Stomach (tissue), 9 donors: ENCODE results near the gene C1QTNF5. TPM values are rescaled to one million over a fixed set of nuclear protein-coding genes. Genes with fewer than 3 reads are reported as not detected.
A peak's percentile ranks its signal among the peaks of the same experiment; 100 is the strongest.

ENCODE experiments used
- DNase-seq, 2 donors: peaks; one replicate each; pipeline versions ENCODE4 v3.0.0 to v3.0.0-alpha.2; 2013 to 2019
- H3K27ac ChIP-seq, 5 donors: fragments of 200-600 bp in 4 of 5; sonication (generic) in 4 of 5; one replicate each; pipeline ENCODE4 v1.5.1; 2013 to 2019; ENCODE audit warnings: mild to moderate bottlenecking in 1 of 5, moderate library complexity in 1 of 5
- H3K27me3 ChIP-seq, 3 donors: fragments of 200-600 bp; sonication (generic); one replicate each; pipeline ENCODE4 v1.5.1; 2017 to 2019; ENCODE audit warnings: mixed run types in 1 of 3
- H3K36me3 ChIP-seq, 4 donors: fragments of 200-600 bp; sonication (generic); 1 replicate in 3 of 4; 2 replicates in 1 of 4; pipeline ENCODE4 v1.5.1; 2016 to 2019
- H3K4me1 ChIP-seq, 4 donors: fragments of 200-600 bp; sonication (generic); one replicate each; pipeline ENCODE4 v1.5.1; 2016 to 2019
- H3K4me3 ChIP-seq, 4 donors: fragments of 200-600 bp; sonication (generic) in 3 of 4; one replicate each; pipeline ENCODE4 v1.5.1; 2016 to 2019; ENCODE audit warnings: mild to moderate bottlenecking in 1 of 4
- H3K9me3 ChIP-seq, 4 donors: fragments of 200-600 bp; sonication (generic); one replicate each; pipeline ENCODE4 v1.5.1; 2016 to 2019
- CTCF ChIP-seq, 7 experiments: fragments of 450-650 bp in 4 of 7; fragments of 200-600 bp in 3 of 7; sonication (generic) in 3 of 7; IDR thresholded peaks; one replicate each; pipeline ENCODE4 v1.5.1; 2016 to 2019; ENCODE audit warnings: antibody characterized with exemption in 7 of 7, control low read depth in 2 of 7, mild to moderate bottlenecking in 1 of 7
- EP300 ChIP-seq: sonication (generic); formaldehyde crosslinking; IDR thresholded peaks from one replicate; pipeline ENCODE4 v1.6.1; 2017; ENCODE audit warnings: antibody characterized with exemption
- POLR2A ChIP-seq, 4 donors: fragments of 450-650 bp; IDR thresholded peaks; one replicate each; pipeline ENCODE4 v1.6.1; 2016; ENCODE audit warnings: antibody characterized with exemption in 4 of 4, control low read depth in 2 of 4, mild to moderate bottlenecking in 1 of 4, moderate library complexity in 1 of 4
- POLR2AphosphoS5 ChIP-seq, 3 donors: sonication (generic); formaldehyde crosslinking; IDR thresholded peaks; one replicate each; pipeline ENCODE4 v1.6.1; 2016; ENCODE audit warnings: antibody characterized with exemption in 3 of 3
- WGBS, 5 donors: extraction: QIAGEN DNeasy Blood & Tissue Kit in 3 of 5; methylation state at CpG; one replicate each; pipeline versions ENCODE4 v1.1.5 to v1.1.7; 2013 to 2018; 5-methylcytosine and 5-hydroxymethylcytosine counted together
- intact Hi-C: fragments of 100-400 bp; cut with DNase I; formaldehyde crosslinking; loops from one replicate; pipeline ENCODE4 v1.15.1; 2023; ENCODE audit warnings: low total_unique reads
- polyA plus RNA-seq, 3 donors: library from polyadenylated mRNA; stranded (reverse); fragments of 200-250 nt; gene quantifications; one replicate each; pipeline ENCODE4 v1.2.3, GENCODE V29; 2013
- total RNA-seq, 5 donors: library from RNA; depleted of rRNA; stranded (reverse); fragments of >200 nt; gene quantifications; one replicate each; pipeline versions ENCODE4 v1.1.0 to v1.2.3, GENCODE V29; 2014 to 2016
- donor health status: healthy with polysubstance abuse.
- donor health status: Bipolar disorder and iron deficiency.
- donor health status: healthy.

Gene C1QTNF5
- total and polyA plus RNA-seq, 8 donors: 11.4 to 169 (median 19.0) TPM

GRCh38 chr11:119365071-119365591, 24.4 kb upstream of the C1QTNF5 start:
- Histone ChIP-seq H3K9me3 (no peaks in the 10 kb centered on the region), H3K4me3 (no peak overlapping the region), H3K27me3 (peaks cover 0 to 31% (median 20%) of the 10 kb centered on the region in 3 donors), H3K36me3 (peaks cover 0 to under 1% (median 0%) of the 10 kb centered on the region in 4 donors), H3K4me1 (peaks cover 68 to 94% (median 83%) of the 10 kb centered on the region in 4 donors), H3K27ac (peak overlapping the region; percentile 3 to 93 (median 84))
- TF ChIP-seq EP300 (no peak), POLR2AphosphoS5 (IDR thresholded peaks at IDR 0.05) (peak in 2 of 3 donors; percentile 46 to 78)
- DNase-seq: peak in 1 of 2 donors; percentile 17
- intact Hi-C loops: no loop called here
- 69 to 78% (median 72%) methylated on average over 6 of the region's 6 CpGs for WGBS, 5 donors

- 3 to 18% (median 4%) methylated on average over 7 to 88 of the region's 88 CpGs for WGBS, 5 donors
- Histone ChIP-seq H3K27ac (peak overlapping the region; percentile 2 to 93 (median 84)), H3K4me3 (peak overlapping the region; percentile 50 to 59 (median 56)), H3K27me3 (peaks cover 0 to 31% (median 20%) of the 10 kb centered on the region in 3 donors), H3K4me1 (peaks cover 58 to 83% (median 75%) of the 10 kb centered on the region in 4 donors), H3K36me3 (peaks cover 0 to 11% (median 6%) of the 10 kb centered on the region in 4 donors), H3K9me3 (no peaks in the 10 kb centered on the region)
- peak; percentile 70 to 85 for DNase-seq
- TF ChIP-seq POLR2AphosphoS5 (IDR thresholded peaks at IDR 0.05) (peak in 1 of 3 donors; percentile 33), POLR2A (IDR thresholded peaks at IDR 0.05) (no peak)
- intact Hi-C loops: no loop called here
Measured at GRCh38 chr11:119363851-119364590, 23.3 kb upstream of the C1QTNF5 start.

GRCh38 chr11:119363081-119363850, 22.6 kb upstream of the C1QTNF5 start:
- Histone ChIP-seq H3K9me3 (no peaks in the 10 kb centered on the region), H3K27me3 (peaks cover 0 to 31% (median 20%) of the 10 kb centered on the region in 3 donors), H3K27ac (peak overlapping the region; percentile 2 to 93 (median 84)), H3K36me3 (peaks cover 0 to 19% (median 12%) of the 10 kb centered on the region in 4 donors), H3K4me3 (peak overlapping the region; percentile 50 to 59 (median 56)), H3K4me1 (peaks cover 50 to 75% (median 67%) of the 10 kb centered on the region in 4 donors)
- no peak for DNase-seq
- intact Hi-C loops: no loop called here
- TF ChIP-seq POLR2A (IDR thresholded peaks at IDR 0.05) (no peak), CTCF (IDR thresholded peaks at IDR 0.05) (no peak), POLR2AphosphoS5 (IDR thresholded peaks at IDR 0.05) (no peak), EP300 (no peak)
- WGBS, 5 donors: 42 to 65% (median 50%) methylated on average over 22 to 44 of the region's 44 CpGs

- H3K4me1 ChIP-seq: peaks cover 45 to 70% (median 62%) of the 10 kb centered on the region in 4 donors
- H3K9me3 ChIP-seq: no peaks in the 10 kb centered on the region
- 67 to 97% (median 93%) methylated on average over 1 to 5 of the region's 5 CpGs for WGBS, 5 donors
- H3K4me3 ChIP-seq: peak overlapping the region; percentile 50 to 59 (median 56)
- peak overlapping the region in 4 of 5 donors; percentile 71 to 93 (median 87) for H3K27ac ChIP-seq
- peaks cover 0 to 24% (median 14%) of the 10 kb centered on the region in 4 donors for H3K36me3 ChIP-seq
- TF ChIP-seq POLR2AphosphoS5 (IDR thresholded peaks at IDR 0.05): no peak
- no peak for TF ChIP-seq EP300
- TF ChIP-seq CTCF (IDR thresholded peaks at IDR 0.05): no peak
- no peak for TF ChIP-seq POLR2A (IDR thresholded peaks at IDR 0.05)
- no peak for DNase-seq
- H3K27me3 ChIP-seq: peaks cover 0 to 31% (median 20%) of the 10 kb centered on the region in 3 donors
- intact Hi-C loops: no loop called here
Measured at GRCh38 chr11:119362741-119363080, 22.0 kb upstream of the C1QTNF5 start.
